GM23338 (cell line): ENCODE data around the gene GPNMB. TPM values are rescaled to one million over a fixed set of nuclear protein-coding genes. Genes with fewer than 3 reads are reported as not detected.

Source experiments
- ATAC-seq: fragments of 200-7000 bp; cut with Tn5 transposase; 3 replicates; pipeline ENCODE4 v1.9.1; 2020
- DNase-seq: peaks from one replicate; pipeline ENCODE4 v3.0.0-alpha.2; 2015; ENCODE audit warnings: low spot score
- H2AFZ ChIP-seq: fragments of 200-600 bp; sonication (generic); 2 replicates; pipeline ENCODE4 v1.8.0; 2016; ENCODE audit warnings: antibody characterized with exemption, mild to moderate bottlenecking, moderate library complexity
- H3F3A ChIP-seq: fragments of 200-600 bp; sonication (generic); replicated peaks from 2 replicates; pipeline ENCODE4 v1.8.0; 2017; ENCODE audit warnings: antibody characterized with exemption, mixed run types, low read depth
- H3K27ac ChIP-seq: fragments of 200-600 bp; sonication (generic); 2 replicates; pipeline ENCODE4 v1.6.1; 2016; ENCODE audit warnings: low read depth
- H3K27me3 ChIP-seq: fragments of 200-600 bp; sonication (generic); 2 replicates; pipeline ENCODE4 v1.8.0; 2016; ENCODE audit warnings: mild to moderate bottlenecking, mixed run types, moderate library complexity; ENCODE audit not compliant: insufficient read depth
- H3K36me3 ChIP-seq: fragments of 200-600 bp; sonication (generic); 2 replicates; pipeline ENCODE4 v1.8.0; 2016; ENCODE audit warnings: mild to moderate bottlenecking; ENCODE audit not compliant: insufficient read depth
- H3K4me1 ChIP-seq: fragments of 200-600 bp; sonication (generic); 2 replicates; pipeline ENCODE4 v1.8.0; 2016; ENCODE audit warnings: mild to moderate bottlenecking, moderate library complexity; ENCODE audit not compliant: insufficient read depth
- H3K4me2 ChIP-seq: fragments of 200-600 bp; sonication (generic); 2 replicates; pipeline ENCODE4 v1.7.1; 2017; ENCODE audit warnings: mixed run types
- H3K4me3 ChIP-seq: fragments of 200-600 bp; sonication (generic); 2 replicates; pipeline ENCODE4 v1.6.1; 2016; ENCODE audit warnings: mixed run types
- H3K79me2 ChIP-seq: fragments of 200-600 bp; sonication (generic); replicated peaks from 2 replicates; pipeline ENCODE4 v1.8.0; 2017; ENCODE audit warnings: mild to moderate bottlenecking; ENCODE audit not compliant: insufficient read depth
- H3K9me2 ChIP-seq: fragments of 200-600 bp; sonication (generic); 2 replicates; pipeline ENCODE4 v1.8.0; 2017; ENCODE audit not compliant: insufficient read depth
- H4K20me1 ChIP-seq: fragments of 200-600 bp; sonication (generic); replicated peaks from 2 replicates; pipeline ENCODE4 v1.8.0; 2017; ENCODE audit warnings: mild to moderate bottlenecking; ENCODE audit not compliant: insufficient read depth
- H3K27ac Mint-ChIP-seq: 2 replicates; pipeline ENCODE4 v1.8.0; 2020; ENCODE audit warnings: inconsistent platforms, mild to moderate bottlenecking, moderate library complexity, mixed read lengths
- H3K27me3 Mint-ChIP-seq: 3 replicates; pipeline ENCODE4 v1.8.0; 2022; ENCODE audit warnings: low read depth, mild to moderate bottlenecking, moderate library complexity, mixed read lengths, inconsistent platforms; ENCODE audit not compliant: insufficient read depth, poor library complexity
- H3K36me3 Mint-ChIP-seq: 3 replicates; pipeline ENCODE4 v1.8.0; 2021; ENCODE audit warnings: low read depth, mild to moderate bottlenecking, inconsistent platforms, moderate library complexity, mixed read lengths
- H3K4me1 Mint-ChIP-seq: 3 replicates; pipeline ENCODE4 v1.8.0; 2020; ENCODE audit warnings: mild to moderate bottlenecking, inconsistent platforms, mixed read lengths
- H3K4me3 Mint-ChIP-seq: 3 replicates; pipeline ENCODE4 v1.8.0; 2021; ENCODE audit warnings: moderate library complexity, mild to moderate bottlenecking, inconsistent platforms, mixed read lengths
- H3K9me3 Mint-ChIP-seq: 3 replicates; pipeline ENCODE4 v1.8.0; 2020; ENCODE audit warnings: moderate library complexity, mild to moderate bottlenecking, inconsistent platforms, mixed read lengths
- CREB1 ChIP-seq: fragments of 250-450 bp; sonication (Bioruptor Pico); IDR thresholded peaks from 2 replicates; pipeline ENCODE4 v1.5.0; 2020; ENCODE audit warnings: low read depth, mild to moderate bottlenecking, moderate library complexity
- EZH2 ChIP-seq: fragments of 200-600 bp; sonication (generic); IDR thresholded peaks from one replicate; pipeline ENCODE4 v1.8.0; 2017; ENCODE audit warnings: antibody characterized with exemption, mild to moderate bottlenecking, low read depth; ENCODE audit not compliant: unreplicated experiment
- EZH2phosphoT487 ChIP-seq: fragments of 200-600 bp; sonication (generic); IDR thresholded peaks from one replicate; pipeline ENCODE4 v1.8.1; 2018; ENCODE audit warnings: antibody characterized with exemption; ENCODE audit not compliant: unreplicated experiment
- JUNB ChIP-seq: IDR thresholded peaks from one replicate; pipeline ENCODE4 v1.6.1; 2016; ENCODE audit warnings: antibody characterized with exemption; ENCODE audit not compliant: unreplicated experiment
- NANOG ChIP-seq: IDR thresholded peaks from 2 replicates; pipeline ENCODE4 v1.6.1; 2016; ENCODE audit warnings: antibody characterized with exemption, borderline replicate concordance
- POLR2AphosphoS5 ChIP-seq: IDR thresholded peaks from 2 replicates; pipeline ENCODE4 v1.6.1; 2016; ENCODE audit warnings: antibody characterized with exemption, low read depth
- STAT1 ChIP-seq: IDR thresholded peaks from one replicate; pipeline ENCODE4 v1.6.1; 2016; ENCODE audit warnings: antibody characterized with exemption; ENCODE audit not compliant: unreplicated experiment
- ZNF114 ChIP-seq: fragments of 250-450 bp; sonication (Bioruptor Pico); IDR thresholded peaks from 2 replicates; pipeline ENCODE4 v1.5.0; 2020; ENCODE audit warnings: mild to moderate bottlenecking, moderate library complexity
- ZNF331 ChIP-seq: fragments of 250-450 bp; sonication (Bioruptor Pico); IDR thresholded peaks from 2 replicates; pipeline ENCODE4 v1.5.0; 2020; ENCODE audit warnings: low read depth, mild to moderate bottlenecking, moderate library complexity
- long read RNA-seq: library from polyadenylated mRNA; unstranded; transcript quantifications from one replicate; pipeline ENCODE4 v2.0.0, GENCODE V29; 2020; ENCODE audit not compliant: unreplicated experiment
- polyA plus RNA-seq: library from polyadenylated mRNA; unstranded; fragments of >200 nt; fragmentation: Nextera tagmentation; extraction: Ambion mirVana; gene quantifications from 2 replicates; pipeline ENCODE4 v1.2.1, GENCODE V29; 2016
- total RNA-seq: library from RNA; depleted of rRNA; stranded (reverse); fragments of >200 nt; shearing (Covaris generic); gene quantifications from 2 replicates; pipeline ENCODE4 v1.2.3, GENCODE V29; 2014; rRNA removed
- TF ChIP-seq, protein P1 (sequence below): IDR thresholded peaks from 2 replicates; pipeline ENCODE4 v1.6.1; 2016; ENCODE audit warnings: antibody characterized with exemption
- TF ChIP-seq, protein P2 (sequence below): IDR thresholded peaks from one replicate; pipeline ENCODE4 v1.6.1; 2018; ENCODE audit warnings: antibody characterized with exemption; ENCODE audit not compliant: unreplicated experiment
- TF ChIP-seq, protein P3 (sequence below): fragments of 250-450 bp; sonication (Bioruptor Pico); IDR thresholded peaks from 2 replicates; pipeline ENCODE4 v1.5.0; 2020; ENCODE audit warnings: mild to moderate bottlenecking, moderate library complexity
- TF ChIP-seq, protein P4 (sequence below), 2 experiments: fragments of 200-600 bp in 1 of 2; sonication (generic) in 1 of 2; conservative IDR thresholded peaks; 2 replicates each; pipeline versions ENCODE4 v1.5.1 to v1.6.1; 2016 to 2017; ENCODE audit warnings: antibody characterized with exemption in 2 of 2, low read depth in 2 of 2, mild to moderate bottlenecking in 2 of 2, moderate library complexity in 1 of 2

The GPNMB gene
- total RNA-seq: 0.76 and 1.4 TPM in 2 replicates
- polyA plus RNA-seq: 1.0 and 1.2 TPM in 2 replicates
- long read RNA-seq: 0 reads

DNA sequence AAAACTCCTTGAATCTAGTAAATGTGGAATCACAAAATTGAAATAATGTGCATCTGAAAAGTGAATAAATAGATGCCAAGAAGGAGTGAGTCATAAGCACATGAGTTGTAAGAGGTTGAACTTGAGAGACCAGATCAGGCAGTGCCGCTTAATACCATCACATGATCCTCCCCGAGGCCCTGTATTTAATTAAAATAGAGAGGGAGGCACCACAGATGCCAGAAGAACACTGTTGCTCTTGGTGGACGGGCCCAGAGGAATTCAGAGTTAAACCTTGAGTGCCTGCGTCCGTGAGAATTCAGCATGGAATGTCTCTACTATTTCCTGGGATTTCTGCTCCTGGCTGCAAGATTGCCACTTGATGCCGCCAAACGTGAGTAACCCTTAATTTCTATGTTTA is at the start of gene GPNMB:
Gene GPNMB (plus strand): TSS at position 221 of the 400 bp plus-strand sequence. CDS start 83 bp downstream, at position 304.
- Histone ChIP-seq H3K9me2 (peaks cover 6% of the 10 kb centered on the region; the same call in 1 of the 2 replicates), H3F3A (peaks cover 7% of the 10 kb centered on the region; the same call in 1 of the 2 replicates), H2AFZ (peak within 1 kb of the TSS; percentile 100), H3K4me2 (peak within 1 kb of the TSS; percentile 86), H4K20me1 (no peaks in the 10 kb centered on the region), H3K27me3 (peaks cover 30% of the 10 kb centered on the region), H3K4me1 (peaks cover 17% of the 10 kb centered on the region), H3K79me2 (no peaks in the 10 kb centered on the region), H3K27ac (no peak within 1 kb of the TSS), H3K4me3 (peak within 1 kb of the TSS; percentile 63), H3K36me3 (no peaks in the 10 kb centered on the region)
- no peak for TF ChIP-seq STAT1
- TF ChIP-seq ZNF331 (CRISPR knock-in tag): no peak
- TF ChIP-seq CREB1 (CRISPR knock-in tag): no peak
- TF ChIP-seq, protein P1, sequence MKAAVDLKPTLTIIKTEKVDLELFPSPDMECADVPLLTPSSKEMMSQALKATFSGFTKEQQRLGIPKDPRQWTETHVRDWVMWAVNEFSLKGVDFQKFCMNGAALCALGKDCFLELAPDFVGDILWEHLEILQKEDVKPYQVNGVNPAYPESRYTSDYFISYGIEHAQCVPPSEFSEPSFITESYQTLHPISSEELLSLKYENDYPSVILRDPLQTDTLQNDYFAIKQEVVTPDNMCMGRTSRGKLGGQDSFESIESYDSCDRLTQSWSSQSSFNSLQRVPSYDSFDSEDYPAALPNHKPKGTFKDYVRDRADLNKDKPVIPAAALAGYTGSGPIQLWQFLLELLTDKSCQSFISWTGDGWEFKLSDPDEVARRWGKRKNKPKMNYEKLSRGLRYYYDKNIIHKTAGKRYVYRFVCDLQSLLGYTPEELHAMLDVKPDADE: no peak
- TF ChIP-seq, protein P2, sequence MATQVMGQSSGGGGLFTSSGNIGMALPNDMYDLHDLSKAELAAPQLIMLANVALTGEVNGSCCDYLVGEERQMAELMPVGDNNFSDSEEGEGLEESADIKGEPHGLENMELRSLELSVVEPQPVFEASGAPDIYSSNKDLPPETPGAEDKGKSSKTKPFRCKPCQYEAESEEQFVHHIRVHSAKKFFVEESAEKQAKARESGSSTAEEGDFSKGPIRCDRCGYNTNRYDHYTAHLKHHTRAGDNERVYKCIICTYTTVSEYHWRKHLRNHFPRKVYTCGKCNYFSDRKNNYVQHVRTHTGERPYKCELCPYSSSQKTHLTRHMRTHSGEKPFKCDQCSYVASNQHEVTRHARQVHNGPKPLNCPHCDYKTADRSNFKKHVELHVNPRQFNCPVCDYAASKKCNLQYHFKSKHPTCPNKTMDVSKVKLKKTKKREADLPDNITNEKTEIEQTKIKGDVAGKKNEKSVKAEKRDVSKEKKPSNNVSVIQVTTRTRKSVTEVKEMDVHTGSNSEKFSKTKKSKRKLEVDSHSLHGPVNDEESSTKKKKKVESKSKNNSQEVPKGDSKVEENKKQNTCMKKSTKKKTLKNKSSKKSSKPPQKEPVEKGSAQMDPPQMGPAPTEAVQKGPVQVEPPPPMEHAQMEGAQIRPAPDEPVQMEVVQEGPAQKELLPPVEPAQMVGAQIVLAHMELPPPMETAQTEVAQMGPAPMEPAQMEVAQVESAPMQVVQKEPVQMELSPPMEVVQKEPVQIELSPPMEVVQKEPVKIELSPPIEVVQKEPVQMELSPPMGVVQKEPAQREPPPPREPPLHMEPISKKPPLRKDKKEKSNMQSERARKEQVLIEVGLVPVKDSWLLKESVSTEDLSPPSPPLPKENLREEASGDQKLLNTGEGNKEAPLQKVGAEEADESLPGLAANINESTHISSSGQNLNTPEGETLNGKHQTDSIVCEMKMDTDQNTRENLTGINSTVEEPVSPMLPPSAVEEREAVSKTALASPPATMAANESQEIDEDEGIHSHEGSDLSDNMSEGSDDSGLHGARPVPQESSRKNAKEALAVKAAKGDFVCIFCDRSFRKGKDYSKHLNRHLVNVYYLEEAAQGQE: no peak
- TF ChIP-seq ZNF114 (CRISPR knock-in tag): no peak
- TF ChIP-seq NANOG: no peak
- no peak for TF ChIP-seq JUNB
- TF ChIP-seq, protein P3, sequence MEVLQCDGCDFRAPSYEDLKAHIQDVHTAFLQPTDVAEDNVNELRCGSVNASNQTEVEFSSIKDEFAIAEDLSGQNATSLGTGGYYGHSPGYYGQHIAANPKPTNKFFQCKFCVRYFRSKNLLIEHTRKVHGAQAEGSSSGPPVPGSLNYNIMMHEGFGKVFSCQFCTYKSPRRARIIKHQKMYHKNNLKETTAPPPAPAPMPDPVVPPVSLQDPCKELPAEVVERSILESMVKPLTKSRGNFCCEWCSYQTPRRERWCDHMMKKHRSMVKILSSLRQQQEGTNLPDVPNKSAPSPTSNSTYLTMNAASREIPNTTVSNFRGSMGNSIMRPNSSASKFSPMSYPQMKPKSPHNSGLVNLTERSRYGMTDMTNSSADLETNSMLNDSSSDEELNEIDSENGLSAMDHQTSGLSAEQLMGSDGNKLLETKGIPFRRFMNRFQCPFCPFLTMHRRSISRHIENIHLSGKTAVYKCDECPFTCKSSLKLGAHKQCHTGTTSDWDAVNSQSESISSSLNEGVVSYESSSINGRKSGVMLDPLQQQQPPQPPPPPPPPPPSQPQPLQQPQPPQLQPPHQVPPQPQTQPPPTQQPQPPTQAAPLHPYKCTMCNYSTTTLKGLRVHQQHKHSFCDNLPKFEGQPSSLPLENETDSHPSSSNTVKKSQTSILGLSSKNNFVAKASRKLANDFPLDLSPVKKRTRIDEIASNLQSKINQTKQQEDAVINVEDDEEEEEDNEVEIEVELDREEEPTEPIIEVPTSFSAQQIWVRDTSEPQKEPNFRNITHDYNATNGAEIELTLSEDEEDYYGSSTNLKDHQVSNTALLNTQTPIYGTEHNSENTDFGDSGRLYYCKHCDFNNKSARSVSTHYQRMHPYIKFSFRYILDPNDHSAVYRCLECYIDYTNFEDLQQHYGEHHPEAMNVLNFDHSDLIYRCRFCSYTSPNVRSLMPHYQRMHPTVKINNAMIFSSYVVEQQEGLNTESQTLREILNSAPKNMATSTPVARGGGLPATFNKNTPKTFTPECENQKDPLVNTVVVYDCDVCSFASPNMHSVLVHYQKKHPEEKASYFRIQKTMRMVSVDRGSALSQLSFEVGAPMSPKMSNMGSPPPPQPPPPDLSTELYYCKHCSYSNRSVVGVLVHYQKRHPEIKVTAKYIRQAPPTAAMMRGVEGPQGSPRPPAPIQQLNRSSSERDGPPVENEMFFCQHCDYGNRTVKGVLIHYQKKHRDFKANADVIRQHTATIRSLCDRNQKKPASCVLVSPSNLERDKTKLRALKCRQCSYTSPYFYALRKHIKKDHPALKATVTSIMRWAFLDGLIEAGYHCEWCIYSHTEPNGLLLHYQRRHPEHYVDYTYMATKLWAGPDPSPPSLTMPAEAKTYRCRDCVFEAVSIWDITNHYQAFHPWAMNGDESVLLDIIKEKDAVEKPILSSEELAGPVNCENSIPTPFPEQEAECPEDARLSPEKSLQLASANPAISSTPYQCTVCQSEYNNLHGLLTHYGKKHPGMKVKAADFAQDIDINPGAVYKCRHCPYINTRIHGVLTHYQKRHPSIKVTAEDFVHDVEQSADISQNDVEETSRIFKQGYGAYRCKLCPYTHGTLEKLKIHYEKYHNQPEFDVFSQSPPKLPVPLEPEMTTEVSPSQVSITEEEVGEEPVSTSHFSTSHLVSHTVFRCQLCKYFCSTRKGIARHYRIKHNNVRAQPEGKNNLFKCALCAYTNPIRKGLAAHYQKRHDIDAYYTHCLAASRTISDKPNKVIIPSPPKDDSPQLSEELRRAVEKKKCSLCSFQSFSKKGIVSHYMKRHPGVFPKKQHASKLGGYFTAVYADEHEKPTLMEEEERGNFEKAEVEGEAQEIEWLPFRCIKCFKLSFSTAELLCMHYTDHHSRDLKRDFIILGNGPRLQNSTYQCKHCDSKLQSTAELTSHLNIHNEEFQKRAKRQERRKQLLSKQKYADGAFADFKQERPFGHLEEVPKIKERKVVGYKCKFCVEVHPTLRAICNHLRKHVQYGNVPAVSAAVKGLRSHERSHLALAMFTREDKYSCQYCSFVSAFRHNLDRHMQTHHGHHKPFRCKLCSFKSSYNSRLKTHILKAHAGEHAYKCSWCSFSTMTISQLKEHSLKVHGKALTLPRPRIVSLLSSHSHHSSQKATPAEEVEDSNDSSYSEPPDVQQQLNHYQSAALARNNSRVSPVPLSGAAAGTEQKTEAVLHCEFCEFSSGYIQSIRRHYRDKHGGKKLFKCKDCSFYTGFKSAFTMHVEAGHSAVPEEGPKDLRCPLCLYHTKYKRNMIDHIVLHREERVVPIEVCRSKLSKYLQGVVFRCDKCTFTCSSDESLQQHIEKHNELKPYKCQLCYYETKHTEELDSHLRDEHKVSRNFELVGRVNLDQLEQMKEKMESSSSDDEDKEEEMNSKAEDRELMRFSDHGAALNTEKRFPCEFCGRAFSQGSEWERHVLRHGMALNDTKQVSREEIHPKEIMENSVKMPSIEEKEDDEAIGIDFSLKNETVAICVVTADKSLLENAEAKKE (CRISPR knock-in tag): no peak
- TF ChIP-seq POLR2AphosphoS5: no peak
- no peak for TF ChIP-seq EZH2phosphoT487
- TF ChIP-seq, protein P4, sequence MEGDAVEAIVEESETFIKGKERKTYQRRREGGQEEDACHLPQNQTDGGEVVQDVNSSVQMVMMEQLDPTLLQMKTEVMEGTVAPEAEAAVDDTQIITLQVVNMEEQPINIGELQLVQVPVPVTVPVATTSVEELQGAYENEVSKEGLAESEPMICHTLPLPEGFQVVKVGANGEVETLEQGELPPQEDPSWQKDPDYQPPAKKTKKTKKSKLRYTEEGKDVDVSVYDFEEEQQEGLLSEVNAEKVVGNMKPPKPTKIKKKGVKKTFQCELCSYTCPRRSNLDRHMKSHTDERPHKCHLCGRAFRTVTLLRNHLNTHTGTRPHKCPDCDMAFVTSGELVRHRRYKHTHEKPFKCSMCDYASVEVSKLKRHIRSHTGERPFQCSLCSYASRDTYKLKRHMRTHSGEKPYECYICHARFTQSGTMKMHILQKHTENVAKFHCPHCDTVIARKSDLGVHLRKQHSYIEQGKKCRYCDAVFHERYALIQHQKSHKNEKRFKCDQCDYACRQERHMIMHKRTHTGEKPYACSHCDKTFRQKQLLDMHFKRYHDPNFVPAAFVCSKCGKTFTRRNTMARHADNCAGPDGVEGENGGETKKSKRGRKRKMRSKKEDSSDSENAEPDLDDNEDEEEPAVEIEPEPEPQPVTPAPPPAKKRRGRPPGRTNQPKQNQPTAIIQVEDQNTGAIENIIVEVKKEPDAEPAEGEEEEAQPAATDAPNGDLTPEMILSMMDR (conservative IDR thresholded peaks at IDR 0.05; ENCODE audit: low read depth in 2 of 2): no peak
- no peak for TF ChIP-seq EZH2
- no peak for ATAC-seq
- H3K4me3 Mint-ChIP-seq: peak within 1 kb of the TSS; percentile 66
- H3K27ac Mint-ChIP-seq: no peak within 1 kb of the TSS
- peaks cover 6% of the 10 kb centered on the region for H3K27me3 Mint-ChIP-seq
- peak; percentile 49 for DNase-seq
- peaks cover 10% of the 10 kb centered on the region for H3K4me1 Mint-ChIP-seq
- 0 out of 3 replicates have a peak, but pooled peaks cover under 1% of the 10 kb centered on the region for H3K9me3 Mint-ChIP-seq
- H3K36me3 Mint-ChIP-seq: no peaks in the 10 kb centered on the region
